Erythroblast (primary cell): ENCODE measurements around the gene KCNIP4.

Experiments used
- GATA1 ChIP-seq: IDR thresholded peaks from 2 replicates; pipeline ENCODE4 v1.6.1; 2011; ENCODE audit warnings: low read depth, mild to moderate bottlenecking, control low read depth, low read length, moderate library complexity
- POLR2A ChIP-seq: IDR thresholded peaks from 2 replicates; pipeline ENCODE4 v1.6.1; 2011; ENCODE audit warnings: mild to moderate bottlenecking, low read length

DNA sequence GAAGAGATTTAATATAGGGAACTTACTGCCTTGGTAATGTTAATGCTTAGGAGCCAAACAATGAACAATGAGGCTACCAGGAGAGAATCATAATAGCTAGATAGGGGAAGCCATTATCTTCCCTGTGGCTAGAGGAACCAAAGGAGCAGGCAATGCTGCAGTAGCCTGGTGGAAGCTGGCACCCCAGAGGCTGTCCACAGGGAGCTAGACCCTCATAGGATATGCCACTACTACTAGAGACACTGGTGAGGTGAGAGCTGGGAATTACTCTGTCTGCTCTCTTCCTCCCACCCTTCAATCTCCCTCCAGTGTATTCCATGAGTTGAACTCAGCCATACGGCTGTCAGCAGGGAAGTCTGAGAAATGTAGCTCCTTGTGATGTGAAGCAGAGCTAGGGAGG lies 601.4 kb downstream of the KCNIP4 start:
- TF ChIP-seq POLR2A (no peak), GATA1 (no peak)
